Measurements from ENCODE around the gene CREBRF. TPM values are rescaled to one million over a fixed set of nuclear protein-coding genes. Genes with fewer than 3 reads are reported as not detected.

Gene CREBRF
- total and polyA plus RNA-seq, 2 donors (not counting 1 experiment from before 2014, with no cell fraction given): 29.7 to 89.7 TPM

GRCh38 chr5:173178369-173178910 is 122.3 kb downstream of the CREBRF start:
- Histone ChIP-seq H3K27ac (ENCODE audit: low read length in 2 of 2) (no peak overlapping the region), H4K20me1 (ENCODE audit: control insufficient read depth, insufficient read depth, low read length, poor library complexity, severe bottlenecking) (no peaks in the 10 kb centered on the region), H3K27me3 (replicated peaks in 1 of 4; ENCODE audit: control extremely low read depth in 1 of 4, control insufficient read depth in 3 of 4, insufficient read depth in 4 of 4, low read length in 3 of 4) (peaks cover 0 to 4% (median 2%) of the 10 kb centered on the region in 4 experiments), H3K4me2 (replicated peaks; ENCODE audit: low read depth, low read length, poor library complexity, severe bottlenecking) (no peak overlapping the region), H3K79me2 (ENCODE audit: control insufficient read depth, insufficient read depth, low read length) (no peaks in the 10 kb centered on the region), H3K4me1 (ENCODE audit: control insufficient read depth in 2 of 2, insufficient read depth in 2 of 2, low read length in 2 of 2) (no peaks in the 10 kb centered on the region), H3K9ac (ENCODE audit: low read length) (no peak overlapping the region), H3K9me3 (ENCODE audit: control extremely low read depth in 1 of 3, control insufficient read depth in 2 of 3, insufficient read depth in 1 of 3, low read length in 2 of 3) (peaks cover 0 to 9% (median 0%) of the 10 kb centered on the region in 3 donors), H3K4me3 (ENCODE audit: control extremely low read depth in 1 of 5, extremely low read depth in 1 of 5, insufficient read depth in 1 of 5, low read depth in 2 of 5, low read length in 4 of 5) (no peak overlapping the region), H2AFZ (ENCODE audit: insufficient read depth, low read depth, low read length, poor library complexity, severe bottlenecking) (no peak overlapping the region), H3K36me3 (replicated peaks in 1 of 2; ENCODE audit: control extremely low read depth in 1 of 2, control insufficient read depth in 1 of 2, extremely low read depth in 1 of 2, insufficient read depth in 2 of 2, low read length in 1 of 2) (no peaks in the 10 kb centered on the region)
- ATAC-seq (ENCODE audit: low read depth): no peak
- Mint-ChIP-seq H3K4me1 (no peaks in the 10 kb centered on the region), H3K9me3 (ENCODE audit: insufficient read depth) (peaks cover 2% of the 10 kb centered on the region), H3K4me3 (no peak overlapping the region), H3K27ac (no peak overlapping the region), H3K27me3 (peaks cover 9% of the 10 kb centered on the region)
- intact Hi-C loops (cut with micrococcal nuclease): no loop called here
- 92% methylated on average over 11 of the region's 12 CpGs for WGBS (ENCODE audit: insufficient coverage)
- TF ChIP-seq CTCF (IDR thresholded peaks at IDR 0.05) (no peak), EZH2 (IDR thresholded peaks at IDR 0.05; ENCODE audit: borderline replicate concordance, insufficient read depth, low read depth, low read length, poor library complexity, severe bottlenecking) (no peak)
- no peak for DNase-seq
- ChIA-PET CTCF (interaction anchor here (0.5 kb wide), 1 partner anchor 811 kb away, joined by 4 read pairs; no protein-coding TSS in a partner anchor), POLR2A (no interaction called here)

- H3K9ac ChIP-seq (ENCODE audit: low read length): no peak overlapping the region
- peaks cover 0 to 4% (median 1%) of the 10 kb centered on the region in 4 experiments for H3K27me3 ChIP-seq (replicated peaks in 1 of 4; ENCODE audit: control extremely low read depth in 1 of 4, control insufficient read depth in 3 of 4, insufficient read depth in 4 of 4, low read length in 3 of 4)
- H4K20me1 ChIP-seq (ENCODE audit: control insufficient read depth, insufficient read depth, low read length, poor library complexity, severe bottlenecking): no peaks in the 10 kb centered on the region
- no peak overlapping the region for H3K4me3 Mint-ChIP-seq
- peaks cover 9% of the 10 kb centered on the region for H3K27me3 Mint-ChIP-seq
- peaks cover 2% of the 10 kb centered on the region for H3K9me3 Mint-ChIP-seq (ENCODE audit: insufficient read depth)
- no peak overlapping the region for H3K4me2 ChIP-seq (replicated peaks; ENCODE audit: low read depth, low read length, poor library complexity, severe bottlenecking)
- ChIA-PET CTCF (no interaction called here), POLR2A (no interaction called here)
- no peak overlapping the region for H2AFZ ChIP-seq (ENCODE audit: insufficient read depth, low read depth, low read length, poor library complexity, severe bottlenecking)
- no peaks in the 10 kb centered on the region for H3K79me2 ChIP-seq (ENCODE audit: control insufficient read depth, insufficient read depth, low read length)
- no peak for TF ChIP-seq EZH2 (IDR thresholded peaks at IDR 0.05; ENCODE audit: borderline replicate concordance, insufficient read depth, low read depth, low read length, poor library complexity, severe bottlenecking)
- TF ChIP-seq CTCF (IDR thresholded peaks at IDR 0.05): no peak
- no peaks in the 10 kb centered on the region for H3K4me1 ChIP-seq (ENCODE audit: control insufficient read depth in 2 of 2, insufficient read depth in 2 of 2, low read length in 2 of 2)
- WGBS (ENCODE audit: insufficient coverage): 63% methylated on average over 2 of the region's 2 CpGs
- H3K27ac ChIP-seq (ENCODE audit: low read length in 2 of 2): no peak overlapping the region
- no peak for DNase-seq
- H3K9me3 ChIP-seq (ENCODE audit: control extremely low read depth in 1 of 3, control insufficient read depth in 2 of 3, insufficient read depth in 1 of 3, low read length in 2 of 3): peaks cover 0 to 9% (median 0%) of the 10 kb centered on the region in 3 donors
- intact Hi-C loops (cut with micrococcal nuclease): no loop called here
- no peak overlapping the region for H3K27ac Mint-ChIP-seq
- no peak overlapping the region for H3K4me3 ChIP-seq (ENCODE audit: control extremely low read depth in 1 of 5, extremely low read depth in 1 of 5, insufficient read depth in 1 of 5, low read depth in 2 of 5, low read length in 4 of 5)
- H3K36me3 ChIP-seq (replicated peaks in 1 of 2; ENCODE audit: control extremely low read depth in 1 of 2, control insufficient read depth in 1 of 2, extremely low read depth in 1 of 2, insufficient read depth in 2 of 2, low read length in 1 of 2): no peaks in the 10 kb centered on the region
- no peaks in the 10 kb centered on the region for H3K4me1 Mint-ChIP-seq
- no peak for ATAC-seq (ENCODE audit: low read depth)
Observed at GRCh38 chr5:173180331-173180730, 124.2 kb downstream of the CREBRF start.

All from B cell (primary cell).